GM23338 (cell line): ENCODE data around the gene AXIN2. TPM values are rescaled to one million over a fixed set of nuclear protein-coding genes. Genes with fewer than 3 reads are reported as not detected.

Experiments
- ATAC-seq: fragments of 200-7000 bp; cut with Tn5 transposase; 3 replicates; pipeline ENCODE4 v1.9.1; 2020
- DNase-seq: peaks from one replicate; pipeline ENCODE4 v3.0.0-alpha.2; 2015; ENCODE audit warnings: low spot score
- H2AFZ ChIP-seq: fragments of 200-600 bp; sonication (generic); 2 replicates; pipeline ENCODE4 v1.8.0; 2016; ENCODE audit warnings: antibody characterized with exemption, mild to moderate bottlenecking, moderate library complexity
- H3F3A ChIP-seq: fragments of 200-600 bp; sonication (generic); replicated peaks from 2 replicates; pipeline ENCODE4 v1.8.0; 2017; ENCODE audit warnings: antibody characterized with exemption, mixed run types, low read depth
- H3K27ac ChIP-seq: fragments of 200-600 bp; sonication (generic); 2 replicates; pipeline ENCODE4 v1.6.1; 2016; ENCODE audit warnings: low read depth
- H3K27me3 ChIP-seq: fragments of 200-600 bp; sonication (generic); 2 replicates; pipeline ENCODE4 v1.8.0; 2016; ENCODE audit warnings: mild to moderate bottlenecking, mixed run types, moderate library complexity; ENCODE audit not compliant: insufficient read depth
- H3K36me3 ChIP-seq: fragments of 200-600 bp; sonication (generic); 2 replicates; pipeline ENCODE4 v1.8.0; 2016; ENCODE audit warnings: mild to moderate bottlenecking; ENCODE audit not compliant: insufficient read depth
- H3K4me1 ChIP-seq: fragments of 200-600 bp; sonication (generic); 2 replicates; pipeline ENCODE4 v1.8.0; 2016; ENCODE audit warnings: mild to moderate bottlenecking, moderate library complexity; ENCODE audit not compliant: insufficient read depth
- H3K4me2 ChIP-seq: fragments of 200-600 bp; sonication (generic); 2 replicates; pipeline ENCODE4 v1.7.1; 2017; ENCODE audit warnings: mixed run types
- H3K4me3 ChIP-seq: fragments of 200-600 bp; sonication (generic); 2 replicates; pipeline ENCODE4 v1.6.1; 2016; ENCODE audit warnings: mixed run types
- H3K79me2 ChIP-seq: fragments of 200-600 bp; sonication (generic); replicated peaks from 2 replicates; pipeline ENCODE4 v1.8.0; 2017; ENCODE audit warnings: mild to moderate bottlenecking; ENCODE audit not compliant: insufficient read depth
- H3K9me2 ChIP-seq: fragments of 200-600 bp; sonication (generic); 2 replicates; pipeline ENCODE4 v1.8.0; 2017; ENCODE audit not compliant: insufficient read depth
- H4K20me1 ChIP-seq: fragments of 200-600 bp; sonication (generic); replicated peaks from 2 replicates; pipeline ENCODE4 v1.8.0; 2017; ENCODE audit warnings: mild to moderate bottlenecking; ENCODE audit not compliant: insufficient read depth
- H3K27ac Mint-ChIP-seq: 2 replicates; pipeline ENCODE4 v1.8.0; 2020; ENCODE audit warnings: inconsistent platforms, mild to moderate bottlenecking, moderate library complexity, mixed read lengths
- H3K27me3 Mint-ChIP-seq: 3 replicates; pipeline ENCODE4 v1.8.0; 2022; ENCODE audit warnings: low read depth, mild to moderate bottlenecking, moderate library complexity, mixed read lengths, inconsistent platforms; ENCODE audit not compliant: insufficient read depth, poor library complexity
- H3K36me3 Mint-ChIP-seq: 3 replicates; pipeline ENCODE4 v1.8.0; 2021; ENCODE audit warnings: low read depth, mild to moderate bottlenecking, inconsistent platforms, moderate library complexity, mixed read lengths
- H3K4me1 Mint-ChIP-seq: 3 replicates; pipeline ENCODE4 v1.8.0; 2020; ENCODE audit warnings: mild to moderate bottlenecking, inconsistent platforms, mixed read lengths
- H3K4me3 Mint-ChIP-seq: 3 replicates; pipeline ENCODE4 v1.8.0; 2021; ENCODE audit warnings: moderate library complexity, mild to moderate bottlenecking, inconsistent platforms, mixed read lengths
- H3K9me3 Mint-ChIP-seq: 3 replicates; pipeline ENCODE4 v1.8.0; 2020; ENCODE audit warnings: moderate library complexity, mild to moderate bottlenecking, inconsistent platforms, mixed read lengths
- CREB1 ChIP-seq: fragments of 250-450 bp; sonication (Bioruptor Pico); IDR thresholded peaks from 2 replicates; pipeline ENCODE4 v1.5.0; 2020; ENCODE audit warnings: low read depth, mild to moderate bottlenecking, moderate library complexity
- EZH2 ChIP-seq: fragments of 200-600 bp; sonication (generic); IDR thresholded peaks from one replicate; pipeline ENCODE4 v1.8.0; 2017; ENCODE audit warnings: antibody characterized with exemption, mild to moderate bottlenecking, low read depth; ENCODE audit not compliant: unreplicated experiment
- EZH2phosphoT487 ChIP-seq: fragments of 200-600 bp; sonication (generic); IDR thresholded peaks from one replicate; pipeline ENCODE4 v1.8.1; 2018; ENCODE audit warnings: antibody characterized with exemption; ENCODE audit not compliant: unreplicated experiment
- JUNB ChIP-seq: IDR thresholded peaks from one replicate; pipeline ENCODE4 v1.6.1; 2016; ENCODE audit warnings: antibody characterized with exemption; ENCODE audit not compliant: unreplicated experiment
- NANOG ChIP-seq: IDR thresholded peaks from 2 replicates; pipeline ENCODE4 v1.6.1; 2016; ENCODE audit warnings: antibody characterized with exemption, borderline replicate concordance
- POLR2AphosphoS5 ChIP-seq: IDR thresholded peaks from 2 replicates; pipeline ENCODE4 v1.6.1; 2016; ENCODE audit warnings: antibody characterized with exemption, low read depth
- REST ChIP-seq: IDR thresholded peaks from one replicate; pipeline ENCODE4 v1.6.1; 2018; ENCODE audit warnings: antibody characterized with exemption; ENCODE audit not compliant: unreplicated experiment
- ZNF114 ChIP-seq: fragments of 250-450 bp; sonication (Bioruptor Pico); IDR thresholded peaks from 2 replicates; pipeline ENCODE4 v1.5.0; 2020; ENCODE audit warnings: mild to moderate bottlenecking, moderate library complexity
- polyA plus RNA-seq: library from polyadenylated mRNA; unstranded; fragments of >200 nt; fragmentation: Nextera tagmentation; extraction: Ambion mirVana; gene quantifications from 2 replicates; pipeline ENCODE4 v1.2.1, GENCODE V29; 2016
- total RNA-seq: library from RNA; depleted of rRNA; stranded (reverse); fragments of >200 nt; shearing (Covaris generic); gene quantifications from 2 replicates; pipeline ENCODE4 v1.2.3, GENCODE V29; 2014
- TF ChIP-seq, protein P1 (sequence below): IDR thresholded peaks from 2 replicates; pipeline ENCODE4 v1.6.1; 2016; ENCODE audit warnings: antibody characterized with exemption
- TF ChIP-seq, protein P2 (sequence below), 2 experiments: fragments of 200-600 bp in 1 of 2; sonication (generic) in 1 of 2; conservative IDR thresholded peaks; 2 replicates each; pipeline versions ENCODE4 v1.5.1 to v1.6.1; 2016 to 2017; ENCODE audit warnings: antibody characterized with exemption in 2 of 2, low read depth in 2 of 2, mild to moderate bottlenecking in 2 of 2, moderate library complexity in 1 of 2

Gene AXIN2
- total and polyA plus RNA-seq, 2 experiments from 2014 or later: 8.0 to 32.7 TPM

DNA sequence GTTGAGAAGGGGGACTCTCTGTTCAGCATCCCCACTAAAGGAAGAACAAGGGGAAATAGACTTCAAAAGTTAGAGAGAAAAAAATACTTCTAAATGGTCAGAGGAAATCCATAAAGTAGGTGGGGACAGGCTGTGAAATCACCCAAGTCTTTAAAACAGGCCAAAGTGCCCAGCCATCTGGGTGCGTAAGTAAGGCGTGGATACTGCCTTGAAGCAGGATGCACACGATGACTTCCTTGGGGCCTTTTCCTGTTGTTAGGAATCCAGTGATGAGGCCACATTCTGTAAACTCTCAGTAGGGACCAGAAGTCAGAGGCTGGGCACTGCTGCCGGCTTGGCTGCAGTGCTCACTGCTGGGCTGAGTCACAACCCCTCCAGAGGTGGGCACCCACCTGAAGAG lies 9.2 kb downstream of the AXIN2 start (continued):
- no peak for TF ChIP-seq REST
- no peak for TF ChIP-seq EZH2phosphoT487
- TF ChIP-seq NANOG: no peak
- TF ChIP-seq, protein P1, sequence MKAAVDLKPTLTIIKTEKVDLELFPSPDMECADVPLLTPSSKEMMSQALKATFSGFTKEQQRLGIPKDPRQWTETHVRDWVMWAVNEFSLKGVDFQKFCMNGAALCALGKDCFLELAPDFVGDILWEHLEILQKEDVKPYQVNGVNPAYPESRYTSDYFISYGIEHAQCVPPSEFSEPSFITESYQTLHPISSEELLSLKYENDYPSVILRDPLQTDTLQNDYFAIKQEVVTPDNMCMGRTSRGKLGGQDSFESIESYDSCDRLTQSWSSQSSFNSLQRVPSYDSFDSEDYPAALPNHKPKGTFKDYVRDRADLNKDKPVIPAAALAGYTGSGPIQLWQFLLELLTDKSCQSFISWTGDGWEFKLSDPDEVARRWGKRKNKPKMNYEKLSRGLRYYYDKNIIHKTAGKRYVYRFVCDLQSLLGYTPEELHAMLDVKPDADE: no peak
- TF ChIP-seq EZH2: no peak
- TF ChIP-seq POLR2AphosphoS5: no peak
- TF ChIP-seq JUNB: no peak

DNA sequence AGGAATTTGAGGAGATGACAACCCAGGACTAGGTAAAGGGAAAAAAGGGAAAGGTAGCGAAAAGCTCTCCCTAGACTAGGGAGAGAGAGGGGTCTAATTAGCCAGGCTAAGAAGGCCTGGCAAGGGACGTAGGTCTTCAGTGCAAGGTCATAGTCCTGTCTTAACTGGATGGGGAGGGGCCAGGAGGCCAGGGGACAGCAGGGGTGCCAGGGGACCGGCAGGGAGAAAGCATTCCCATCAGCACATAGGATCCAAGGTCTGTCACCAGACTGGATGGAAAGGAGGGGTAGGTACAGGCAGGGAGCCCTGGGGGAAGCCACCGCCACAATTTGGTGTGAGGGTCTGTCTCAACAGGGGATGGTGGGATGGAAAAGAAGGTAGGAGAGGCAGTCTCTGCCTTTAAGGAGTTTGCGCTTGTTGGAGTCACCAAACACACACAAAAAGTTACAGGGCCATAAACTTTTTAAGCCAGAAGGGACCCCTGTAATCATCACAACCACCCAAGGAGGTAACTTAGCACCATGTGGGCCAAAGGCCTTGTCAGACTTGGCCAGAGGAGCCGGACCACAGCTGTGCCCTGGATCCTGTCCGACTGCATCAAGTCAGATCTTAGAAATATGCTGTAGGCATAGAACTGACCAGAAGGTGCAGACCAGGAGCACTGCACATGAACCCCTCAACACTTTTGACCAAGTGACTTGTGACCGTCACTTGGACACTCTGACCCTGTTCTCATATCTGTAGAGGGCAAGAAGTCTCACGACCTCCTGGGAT lies 10.0 kb downstream of the AXIN2 start:
- H3K36me3 Mint-ChIP-seq: peaks cover 54% of the 10 kb centered on the region
- peaks cover 16% of the 10 kb centered on the region for H3K4me1 ChIP-seq
- H3K4me3 Mint-ChIP-seq: no peak overlapping the region
- no peaks in the 10 kb centered on the region for H3K27me3 ChIP-seq
- H3K4me2 ChIP-seq: no peak overlapping the region
- H3K4me3 ChIP-seq: no peak overlapping the region
- H3K27me3 Mint-ChIP-seq: peaks cover 8% of the 10 kb centered on the region
- TF ChIP-seq CREB1 (no peak), JUNB (no peak)
- no peaks in the 10 kb centered on the region for H3K79me2 ChIP-seq
- peaks cover 51% of the 10 kb centered on the region for H3K4me1 Mint-ChIP-seq
- DNase-seq (no peak), ATAC-seq (no peak)
- H3K27ac ChIP-seq: no peak overlapping the region
- H3K9me2 ChIP-seq: no peaks in the 10 kb centered on the region
- no peaks in the 10 kb centered on the region for H3K9me3 Mint-ChIP-seq
- peaks cover 15% of the 10 kb centered on the region for H3K36me3 ChIP-seq
- H3F3A ChIP-seq: 0 out of 2 replicates have a peak, but pooled peaks cover 3% of the 10 kb centered on the region
- H4K20me1 ChIP-seq: peaks cover 56% of the 10 kb centered on the region
- H3K27ac Mint-ChIP-seq: peak overlapping the region; percentile 36; the same call in 1 of the 2 replicates
- no peak overlapping the region for H2AFZ ChIP-seq

DNA sequence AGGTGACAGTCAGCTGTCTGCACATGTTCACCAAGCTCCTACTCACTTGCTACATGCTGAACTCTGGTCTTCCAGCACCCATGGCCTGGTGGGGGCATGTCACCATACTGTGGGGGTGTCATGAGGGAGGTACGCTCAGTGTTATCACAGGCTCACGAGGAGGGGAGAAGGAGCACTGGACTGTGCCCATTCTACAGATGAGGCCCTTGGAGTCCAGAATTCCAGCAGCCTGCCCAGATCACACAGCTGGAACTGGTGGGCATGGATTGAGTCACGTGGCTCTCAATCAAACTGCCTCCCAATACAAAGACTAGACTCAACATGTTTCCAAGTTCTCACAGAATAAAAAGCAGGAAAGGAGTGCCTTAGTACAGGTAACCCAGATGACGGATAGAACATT lies 10.7 kb downstream of the AXIN2 start:
- H3K4me1 Mint-ChIP-seq: peaks cover 56% of the 10 kb centered on the region
- H3K27ac Mint-ChIP-seq: peak overlapping the region; percentile 29; the same call in 1 of the 2 replicates
- no peak for ATAC-seq
- peaks cover 11% of the 10 kb centered on the region for H3K27me3 Mint-ChIP-seq
- H3K4me1 ChIP-seq: peaks cover 19% of the 10 kb centered on the region
- no peaks in the 10 kb centered on the region for H3K9me3 Mint-ChIP-seq
- no peak overlapping the region for H3K4me3 ChIP-seq
- no peaks in the 10 kb centered on the region for H3K79me2 ChIP-seq
- peaks cover 59% of the 10 kb centered on the region for H3K36me3 Mint-ChIP-seq
- no peaks in the 10 kb centered on the region for H3K9me2 ChIP-seq
- H3K4me3 Mint-ChIP-seq: no peak overlapping the region
- no peaks in the 10 kb centered on the region for H3K27me3 ChIP-seq
- DNase-seq: no peak
- H3K27ac ChIP-seq: no peak overlapping the region
- H4K20me1 ChIP-seq: peaks cover 56% of the 10 kb centered on the region
- H3F3A ChIP-seq: 0 out of 2 replicates have a peak, but pooled peaks cover 3% of the 10 kb centered on the region
- H3K36me3 ChIP-seq: peaks cover 15% of the 10 kb centered on the region
- no peak overlapping the region for H2AFZ ChIP-seq
- no peak overlapping the region for H3K4me2 ChIP-seq
- TF ChIP-seq EZH2phosphoT487: no peak
- no peak for TF ChIP-seq EZH2
- TF ChIP-seq, protein P2, sequence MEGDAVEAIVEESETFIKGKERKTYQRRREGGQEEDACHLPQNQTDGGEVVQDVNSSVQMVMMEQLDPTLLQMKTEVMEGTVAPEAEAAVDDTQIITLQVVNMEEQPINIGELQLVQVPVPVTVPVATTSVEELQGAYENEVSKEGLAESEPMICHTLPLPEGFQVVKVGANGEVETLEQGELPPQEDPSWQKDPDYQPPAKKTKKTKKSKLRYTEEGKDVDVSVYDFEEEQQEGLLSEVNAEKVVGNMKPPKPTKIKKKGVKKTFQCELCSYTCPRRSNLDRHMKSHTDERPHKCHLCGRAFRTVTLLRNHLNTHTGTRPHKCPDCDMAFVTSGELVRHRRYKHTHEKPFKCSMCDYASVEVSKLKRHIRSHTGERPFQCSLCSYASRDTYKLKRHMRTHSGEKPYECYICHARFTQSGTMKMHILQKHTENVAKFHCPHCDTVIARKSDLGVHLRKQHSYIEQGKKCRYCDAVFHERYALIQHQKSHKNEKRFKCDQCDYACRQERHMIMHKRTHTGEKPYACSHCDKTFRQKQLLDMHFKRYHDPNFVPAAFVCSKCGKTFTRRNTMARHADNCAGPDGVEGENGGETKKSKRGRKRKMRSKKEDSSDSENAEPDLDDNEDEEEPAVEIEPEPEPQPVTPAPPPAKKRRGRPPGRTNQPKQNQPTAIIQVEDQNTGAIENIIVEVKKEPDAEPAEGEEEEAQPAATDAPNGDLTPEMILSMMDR (conservative IDR thresholded peaks at IDR 0.05; ENCODE audit: low read depth in 2 of 2): no peak
- TF ChIP-seq CREB1: no peak
- no peak for TF ChIP-seq ZNF114 (CRISPR knock-in tag)
